Superior temporal gyrus (tissue), 1 donor: ENCODE measurements around the gene TP73.
"Not testable (repeated sequence)": the region's sequence is repeated elsewhere in the genome, so short reads cannot be mapped to it uniquely, and the experiment has no call there.

Experiments used
- DNase-seq: peaks from one replicate; pipeline ENCODE4 v3.0.0-alpha.2; 2016; ENCODE audit errors: extremely low spot score

The TP73 gene

GRCh38 chr1:3618881-3619671, 33.2 kb upstream of the TP73 start:
- DNase-seq: peak; percentile 92

DNA sequence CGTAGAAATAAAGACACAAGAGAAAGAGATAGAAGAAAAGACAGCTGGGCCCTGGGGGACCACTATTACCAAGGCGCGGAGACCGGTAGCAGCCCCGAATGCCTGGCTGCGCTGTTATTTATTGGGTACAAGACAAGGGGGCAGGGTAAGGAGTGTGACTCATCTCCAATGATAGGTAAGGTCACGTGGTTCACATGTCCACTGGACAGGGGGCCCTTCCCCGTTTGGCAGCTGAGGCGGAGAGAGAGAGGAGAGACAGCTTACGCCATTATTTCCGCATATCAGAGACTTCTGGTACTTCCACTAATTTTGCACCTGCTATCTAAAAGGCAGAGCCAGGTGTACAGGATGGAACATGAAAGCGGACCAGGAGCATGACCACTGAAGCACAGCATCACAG, 31.6 kb upstream of the TP73 start:
- no peak for DNase-seq

DNA sequence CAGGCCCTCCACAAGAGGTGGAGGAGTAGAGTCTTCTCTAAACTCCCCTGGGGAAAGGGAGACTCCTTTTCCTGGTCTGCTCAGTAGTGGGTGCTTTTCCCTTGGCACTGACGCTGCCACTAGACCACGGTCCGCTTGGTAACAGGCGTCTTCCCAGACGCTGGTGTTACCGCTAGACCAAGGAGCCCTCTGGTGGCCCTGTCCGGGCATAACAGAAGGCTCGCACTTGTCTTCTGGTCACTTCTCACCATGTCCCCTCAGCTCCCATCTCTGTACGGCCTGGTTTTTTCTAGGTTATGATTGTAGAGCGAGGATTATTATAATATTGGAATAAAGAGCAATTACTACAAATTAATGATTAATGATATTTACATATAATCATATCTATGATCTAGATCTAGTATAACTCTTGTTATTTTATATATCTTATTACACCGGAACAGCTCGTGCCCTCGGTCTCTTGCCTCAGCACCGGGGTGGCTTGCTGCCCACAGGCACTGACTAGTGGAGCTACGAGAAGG, 31.1 kb upstream of the TP73 start:
- peak; percentile 74 for DNase-seq

GRCh38 chr1:3622102-3622501, 30.2 kb upstream of the TP73 start:
- not testable (repeated sequence) for DNase-seq

GRCh38 chr1:3623441-3624199, 28.7 kb upstream of the TP73 start:
- no peak for DNase-seq

- peak; percentile 99 for DNase-seq
These were observed 27.8 kb upstream of the TP73 start, which contains the start of gene TPRG1L for GRCh38 chr1:3624200-3625136. Gene TPRG1L (plus strand): TSS chr1:3625015. CDS start chr1:3625073, 58 bp downstream.

GRCh38 chr1:3625151-3625907, 27.0 kb upstream of the TP73 start:
- DNase-seq: no peak

- DNase-seq: no peak
These were observed 26.3 kb upstream of the TP73 start for GRCh38 chr1:3626025-3626424.

DNA sequence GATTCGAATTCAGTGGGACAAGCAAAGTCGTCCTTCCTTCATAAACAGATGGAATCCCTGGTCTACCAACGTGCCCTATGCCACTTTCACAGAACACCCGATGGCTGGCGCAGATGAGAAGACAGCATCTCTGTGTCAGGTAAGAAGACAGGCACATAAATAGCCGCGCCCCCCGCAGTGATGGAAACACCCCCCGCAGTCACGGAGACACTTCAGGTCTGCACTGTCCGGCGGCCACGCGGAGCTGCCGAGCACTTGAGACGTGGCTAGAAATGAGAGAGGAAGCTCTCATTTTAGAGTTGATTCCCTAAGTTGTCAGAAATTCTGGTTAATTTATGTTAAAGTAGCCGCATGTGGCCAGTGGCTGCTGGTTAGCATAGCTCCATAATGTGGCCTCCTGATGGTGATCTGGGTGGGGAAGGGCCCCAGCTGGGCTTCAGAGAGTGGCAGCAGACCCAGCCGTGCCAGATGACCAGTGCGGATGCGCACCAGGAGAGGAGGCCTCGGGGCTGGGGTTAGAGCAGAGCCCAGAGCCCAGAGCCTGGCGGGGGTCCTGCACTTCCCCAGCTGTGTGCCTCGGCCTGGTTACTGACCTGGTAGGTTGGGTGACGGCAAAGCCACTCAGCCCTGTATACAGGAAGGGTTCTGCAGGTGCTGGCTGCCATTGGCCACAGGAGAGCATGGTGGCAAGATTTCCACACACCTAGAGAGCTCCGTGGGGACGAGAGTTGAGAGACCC, 24.6 kb upstream of the TP73 start:
- DNase-seq: no peak

DNA sequence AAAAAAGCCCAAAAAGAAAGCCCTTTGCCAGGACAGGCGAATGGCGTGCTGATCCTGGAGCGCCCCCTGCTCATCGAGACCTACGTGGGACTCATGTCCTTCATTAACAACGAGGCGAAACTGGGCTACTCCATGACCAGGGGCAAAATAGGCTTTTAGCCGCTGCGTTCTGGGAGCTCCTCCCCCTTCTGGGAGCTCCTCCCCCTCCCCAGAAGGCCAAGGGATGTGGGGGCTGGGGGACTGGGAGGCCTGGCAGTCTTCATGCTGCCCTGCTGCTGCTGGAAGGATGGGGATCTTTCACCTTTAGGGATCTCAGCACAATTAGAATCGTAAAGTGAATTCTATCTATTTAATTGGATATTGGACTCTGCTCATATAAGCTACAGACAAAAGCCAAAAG, 23.9 kb upstream of the TP73 start:
- DNase-seq: no peak

DNA sequence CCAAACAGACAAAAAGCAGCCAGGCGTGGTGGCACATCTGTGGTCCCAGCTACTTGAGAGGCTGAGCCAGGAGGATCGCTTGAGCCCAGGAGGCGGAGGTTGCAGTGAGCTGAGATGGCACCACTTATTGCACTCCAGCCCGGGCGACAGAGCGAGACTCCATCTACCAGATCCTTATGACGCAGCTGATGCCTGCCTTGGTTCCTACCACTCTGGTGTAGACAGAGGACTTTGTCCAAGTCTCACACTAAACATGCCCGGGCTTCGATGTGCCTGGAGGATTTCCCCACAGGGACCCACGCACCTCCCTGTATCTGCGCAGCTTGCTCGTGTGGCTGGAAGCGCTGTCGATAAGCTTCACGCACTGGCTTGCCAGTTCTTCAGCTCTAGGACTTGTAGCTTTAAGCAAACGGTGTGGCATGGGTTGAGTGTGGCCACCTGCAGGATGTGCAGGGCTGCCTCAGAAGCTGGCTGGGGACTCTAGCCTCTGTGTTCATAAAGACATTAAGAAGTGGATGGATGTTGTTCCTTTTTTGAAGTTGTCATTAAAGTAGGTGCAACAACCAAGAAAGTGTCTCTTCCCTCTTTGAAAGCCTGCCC, 22.7 kb upstream of the TP73 start:
- no peak for DNase-seq

DNA sequence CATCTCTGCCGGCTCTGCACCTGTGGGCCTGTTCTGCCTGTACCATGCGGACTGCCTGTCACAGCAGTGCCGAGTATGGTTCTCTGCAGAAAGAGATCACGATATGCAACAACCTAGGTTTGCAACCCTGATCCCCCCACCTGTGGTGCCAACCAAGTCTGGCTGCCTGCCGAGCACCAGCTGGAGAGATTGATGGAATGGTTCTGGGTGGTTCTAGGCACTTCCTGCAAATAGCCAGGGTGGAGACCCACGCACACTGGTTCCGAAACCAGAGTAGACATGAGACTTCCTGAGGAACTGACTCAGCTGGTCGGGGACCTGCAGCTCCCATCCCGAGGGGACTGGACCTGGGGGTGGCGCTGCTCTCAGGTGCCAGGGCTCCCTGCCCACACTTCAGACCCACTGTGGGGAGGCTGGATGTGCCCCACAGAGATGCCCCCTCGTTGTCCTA, 22.1 kb upstream of the TP73 start:
- DNase-seq: no peak

DNA sequence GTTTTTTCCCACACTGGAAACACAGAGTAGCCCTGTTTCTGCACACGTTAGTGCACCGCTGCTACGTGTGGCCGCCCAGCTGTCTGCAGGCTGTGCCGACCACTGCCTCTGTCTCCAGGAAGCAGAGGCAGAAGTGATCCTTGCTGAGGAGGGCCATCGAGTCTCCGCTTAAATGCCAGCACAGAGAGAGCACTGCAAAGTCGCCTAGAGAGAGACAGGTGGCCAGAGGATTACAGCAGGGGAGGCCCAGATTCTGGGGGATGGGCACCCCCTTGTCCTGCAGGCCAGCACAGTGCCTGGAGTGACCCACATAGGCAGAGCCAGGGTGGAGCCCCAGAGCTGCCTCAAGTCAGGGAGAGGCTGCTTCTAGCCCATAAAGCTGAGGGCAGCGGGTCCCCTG, 21.4 kb upstream of the TP73 start:
- DNase-seq: no peak

GRCh38 chr1:3631320-3632260, 20.7 kb upstream of the TP73 start:
- no peak for DNase-seq

GRCh38 chr1:3632298-3632697, 20.0 kb upstream of the TP73 start:
- DNase-seq: no peak

- no peak for DNase-seq
These were observed 19.5 kb upstream of the TP73 start for GRCh38 chr1:3632716-3633343.

GRCh38 chr1:3633344-3634058, 18.8 kb upstream of the TP73 start:
- DNase-seq: no peak
